ENCODE results near the gene SCFD2.
"Not testable (repeated sequence)": the region's sequence is repeated elsewhere in the genome, so short reads cannot be mapped to it uniquely, and the experiment has no call there.

SCFD2 gene

DNA sequence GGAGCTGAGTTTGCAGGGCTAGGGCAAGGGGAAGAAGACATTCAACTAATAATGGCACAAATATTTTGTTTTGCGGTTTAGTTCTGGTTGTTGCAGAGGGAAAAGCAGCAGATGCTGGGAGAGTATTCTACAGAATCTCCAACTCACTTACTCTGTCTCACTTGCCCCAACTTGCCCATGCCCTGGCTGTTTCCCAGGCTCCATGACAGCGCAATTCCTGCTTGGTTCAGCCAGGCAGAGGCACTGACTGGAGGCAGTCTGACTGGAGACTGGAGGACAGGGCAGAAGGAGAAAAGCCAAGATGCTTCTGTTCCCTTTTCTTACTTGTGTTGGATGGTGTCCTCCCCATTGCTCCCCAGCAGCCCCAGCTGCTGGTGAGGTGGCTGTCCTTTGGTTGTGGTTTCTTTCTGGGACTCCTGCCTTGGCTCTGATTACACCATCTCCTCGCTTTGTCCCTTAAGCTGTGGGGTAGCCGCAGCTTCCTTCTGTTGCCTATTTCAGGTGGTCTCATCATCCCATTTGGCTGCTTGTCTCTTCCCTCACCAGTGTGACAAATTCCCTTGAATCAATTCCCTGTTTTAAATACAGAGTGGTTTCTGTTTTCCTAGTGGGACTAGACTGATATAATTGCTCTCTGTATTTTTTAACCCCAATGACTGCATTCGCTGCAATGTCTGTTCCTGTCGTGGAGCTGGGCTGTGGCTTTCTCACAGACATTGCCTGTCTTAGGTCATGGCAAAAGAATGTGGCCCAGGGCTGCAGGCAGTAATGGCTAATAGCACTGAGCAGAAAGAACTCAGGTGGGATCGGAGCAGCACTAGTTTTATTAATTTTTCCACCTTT, 527.9 kb downstream of the SCFD2 start:
- DNase-seq: no peak
- H3K36me3 ChIP-seq: no peaks in the 10 kb centered on the region
- no peaks in the 10 kb centered on the region for H3K27me3 ChIP-seq
- H3K9me3 ChIP-seq: no peaks in the 10 kb centered on the region
- TF ChIP-seq CTCF (IDR thresholded peaks at IDR 0.05; ENCODE audit: low read depth, low read length): no peak
- no peak overlapping the region for H3K4me3 ChIP-seq (ENCODE audit: low read depth, low read length)
- peaks cover 24% of the 10 kb centered on the region for H3K4me1 ChIP-seq

GRCh38 chr4:52836678-52837077, 529.2 kb downstream of the SCFD2 start:
- no peak overlapping the region for H3K4me3 ChIP-seq (ENCODE audit: low read depth, low read length)
- no peak for TF ChIP-seq CTCF (IDR thresholded peaks at IDR 0.05; ENCODE audit: low read depth, low read length)
- no peaks in the 10 kb centered on the region for H3K27me3 ChIP-seq
- no peak for DNase-seq
- H3K9me3 ChIP-seq: no peaks in the 10 kb centered on the region
- peaks cover 18% of the 10 kb centered on the region for H3K4me1 ChIP-seq
- no peaks in the 10 kb centered on the region for H3K36me3 ChIP-seq

- no peak for TF ChIP-seq CTCF (IDR thresholded peaks at IDR 0.05; ENCODE audit: low read depth, low read length)
- no peak for DNase-seq
- H3K27me3 ChIP-seq: no peaks in the 10 kb centered on the region
Observed at GRCh38 chr4:52836120-52836519, 529.7 kb downstream of the SCFD2 start.

GRCh38 chr4:52834641-52835456, 531.0 kb downstream of the SCFD2 start:
- not testable (repeated sequence) for H3K4me1 ChIP-seq; H3K9me3 ChIP-seq; H3K27me3 ChIP-seq; H3K4me3 ChIP-seq (ENCODE audit: low read depth, low read length); H3K36me3 ChIP-seq; DNase-seq

More at GRCh38 chr4:52836120-52836519, 529.7 kb downstream of the SCFD2 start:
- Histone ChIP-seq H3K9me3 (no peaks in the 10 kb centered on the region), H3K4me3 (ENCODE audit: low read depth, low read length) (no peak overlapping the region), H3K36me3 (no peaks in the 10 kb centered on the region), H3K4me1 (peaks cover 15% of the 10 kb centered on the region)

DNA sequence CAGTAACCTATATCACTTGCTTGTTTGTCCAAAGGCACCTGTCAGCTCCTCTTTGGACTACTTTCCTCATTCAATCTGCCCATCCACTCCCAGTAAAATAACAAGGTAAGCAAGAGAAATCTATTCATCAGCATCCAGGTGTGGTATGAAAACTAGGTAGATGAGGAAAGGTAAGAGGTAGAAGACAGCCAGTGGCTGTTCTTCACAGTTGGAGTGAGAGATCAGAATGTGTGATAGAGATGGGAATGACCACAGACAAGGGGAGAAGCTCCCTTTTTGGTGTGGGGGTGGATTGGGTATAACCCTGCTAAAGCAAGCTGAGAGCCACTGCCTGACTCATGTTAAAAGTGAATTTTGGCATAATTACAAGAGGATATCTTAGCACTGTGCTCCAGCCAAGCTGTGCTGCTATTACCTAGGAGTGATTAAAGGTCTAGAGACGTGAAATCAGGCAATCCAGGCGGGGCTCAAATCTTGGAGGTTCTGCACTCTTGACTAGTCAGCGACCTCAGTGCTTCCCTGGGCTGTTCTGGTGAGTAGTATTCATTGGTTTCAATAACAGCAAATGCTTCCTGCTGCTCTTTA, 531.8 kb downstream of the SCFD2 start:
- Histone ChIP-seq H3K27me3 (no peaks in the 10 kb centered on the region), H3K9me3 (no peaks in the 10 kb centered on the region), H3K4me1 (peaks cover 4% of the 10 kb centered on the region), H3K36me3 (no peaks in the 10 kb centered on the region), H3K4me3 (ENCODE audit: low read depth, low read length) (no peak overlapping the region)
- TF ChIP-seq CTCF (IDR thresholded peaks at IDR 0.05; ENCODE audit: low read depth, low read length): no peak
- no peak for DNase-seq

GRCh38 chr4:52825460-52826090, 540.3 kb downstream of the SCFD2 start:
- Histone ChIP-seq H3K4me1 (no peaks in the 10 kb centered on the region), H3K27me3 (no peaks in the 10 kb centered on the region), H3K36me3 (no peaks in the 10 kb centered on the region), H3K4me3 (ENCODE audit: low read depth, low read length) (no peak overlapping the region), H3K9me3 (no peaks in the 10 kb centered on the region)
- TF ChIP-seq CTCF (IDR thresholded peaks at IDR 0.05; ENCODE audit: low read depth, low read length): no peak
- no peak for DNase-seq
